Measurements from ENCODE around the gene FGFBP2.

DNA sequence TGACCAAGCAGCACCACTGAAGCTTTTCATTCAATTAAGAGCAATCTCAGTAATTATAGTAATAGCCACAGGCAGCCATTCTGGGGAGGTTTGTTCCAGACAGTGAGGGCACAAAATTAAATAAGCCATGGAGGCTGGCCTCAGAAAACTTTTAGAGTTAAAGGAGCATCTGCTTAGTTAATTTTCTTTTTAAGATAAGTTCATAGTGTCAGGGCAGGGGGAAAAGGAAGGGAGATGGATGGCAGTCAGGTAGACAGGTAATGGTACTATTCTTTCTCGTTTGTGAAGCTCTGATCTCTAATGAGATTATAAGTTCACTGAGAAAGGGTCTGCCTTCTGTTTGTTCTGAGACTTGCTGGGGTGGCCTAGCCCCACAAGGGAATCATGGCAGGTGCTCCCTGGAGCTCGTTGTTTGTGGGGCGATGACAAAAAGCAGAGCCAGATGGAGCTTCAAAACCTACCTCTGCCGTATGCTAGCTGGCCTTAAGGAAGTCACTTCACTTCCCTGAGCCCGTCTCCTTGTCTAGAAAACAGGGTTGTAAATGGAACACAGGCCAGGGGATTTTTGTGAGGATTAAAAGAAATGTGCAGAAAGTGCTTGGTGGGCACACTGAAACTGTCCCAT is 44.6 kb upstream of the FGFBP2 start:
- no peak for TF ChIP-seq EP300 (IDR thresholded peaks at IDR 0.05)
- TF ChIP-seq CTCF (IDR thresholded peaks at IDR 0.05), result no peak
- no peak for TF ChIP-seq POLR2A (IDR thresholded peaks at IDR 0.05)
